ACC112 (cell line): ENCODE results near the gene NDUFAF8.

Experiments used
- H2AFZ ChIP-seq: fragments of 200-600 bp; sonication (generic); one replicate; pipeline ENCODE4 v1.6.0; 2017; ENCODE audit warnings: antibody characterized with exemption, low read length; ENCODE audit not compliant: unreplicated experiment
- H3K27ac ChIP-seq: fragments of 200-600 bp; sonication (generic); 2 replicates; pipeline ENCODE4 v1.5.1; 2014; ENCODE audit warnings: low read depth, mild to moderate bottlenecking, antibody characterized with exemption, low read length, moderate library complexity
- H3K27me3 ChIP-seq: fragments of 200-600 bp; sonication (generic); 2 replicates; pipeline ENCODE4 v1.6.1; 2014; ENCODE audit warnings: mild to moderate bottlenecking, antibody characterized with exemption, low read length, moderate library complexity, mixed read lengths; ENCODE audit not compliant: insufficient read depth
- H3K36me3 ChIP-seq: fragments of 200-600 bp; sonication (generic); 2 replicates; pipeline ENCODE4 v1.6.1; 2016; ENCODE audit warnings: mild to moderate bottlenecking, antibody characterized with exemption, low read length, moderate library complexity, mixed read lengths; ENCODE audit not compliant: insufficient read depth
- H3K4me1 ChIP-seq: fragments of 200-600 bp; sonication (generic); one replicate; pipeline ENCODE4 v1.6.1; 2016; ENCODE audit warnings: low read length, mixed read lengths; ENCODE audit not compliant: insufficient read depth, unreplicated experiment, control insufficient read depth
- H3K4me3 ChIP-seq: fragments of 200-600 bp; sonication (generic); 2 replicates; pipeline ENCODE4 v1.5.1; 2014; ENCODE audit warnings: mild to moderate bottlenecking, low read depth, low read length
- H3K79me2 ChIP-seq: fragments of 200-600 bp; sonication (generic); one replicate; pipeline ENCODE4 v1.6.0; 2016; ENCODE audit warnings: low read length; ENCODE audit not compliant: control insufficient read depth, unreplicated experiment, insufficient read depth

Gene NDUFAF8

GRCh38 chr17:81238815-81239713, at the start of gene NDUFAF8, which contains the start of gene TEPSIN:
Gene NDUFAF8, plus strand, starts transcription at chr17:81239318. Its CDS starts 46 bp downstream, at chr17:81239364.
Gene TEPSIN, minus strand, starts transcription at chr17:81239055. Its CDS starts 22 bp downstream, at chr17:81239033.
- peaks cover 8% of the 10 kb centered on the region for H3K4me1 ChIP-seq
- H3K27me3 ChIP-seq, result no peaks in the 10 kb centered on the region
- H3K27ac ChIP-seq, result peak within 1 kb of the TSS; percentile 26; the same call in 1 of the 2 replicates
- H2AFZ ChIP-seq, result peak within 1 kb of the TSS; percentile 78
- H3K79me2 ChIP-seq, result peaks cover 47% of the 10 kb centered on the region
- H3K36me3 ChIP-seq, result peaks cover 3% of the 10 kb centered on the region; the same call in 1 of the 2 replicates
- H3K4me3 ChIP-seq, result peak within 1 kb of the TSS; percentile 94

GRCh38 chr17:81189670-81190530, 49.2 kb upstream of the NDUFAF8 start:
- Histone ChIP-seq H3K4me1 (no peaks in the 10 kb centered on the region), H3K4me3 (no peak overlapping the region), H2AFZ (no peak overlapping the region), H3K27me3 (no peaks in the 10 kb centered on the region), H3K36me3 (no peaks in the 10 kb centered on the region), H3K79me2 (no peaks in the 10 kb centered on the region), H3K27ac (no peak overlapping the region)

- H3K36me3 ChIP-seq, result no peaks in the 10 kb centered on the region
- H3K27me3 ChIP-seq, result no peaks in the 10 kb centered on the region
- H2AFZ ChIP-seq, result no peak overlapping the region
- no peak overlapping the region for H3K27ac ChIP-seq
- H3K79me2 ChIP-seq, result no peaks in the 10 kb centered on the region
- no peaks in the 10 kb centered on the region for H3K4me1 ChIP-seq
- no peak overlapping the region for H3K4me3 ChIP-seq
These were observed 48.5 kb upstream of the NDUFAF8 start for GRCh38 chr17:81190591-81190990.

GRCh38 chr17:81191116-81191515, 48.0 kb upstream of the NDUFAF8 start:
- no peaks in the 10 kb centered on the region for H3K4me1 ChIP-seq
- no peak overlapping the region for H2AFZ ChIP-seq
- no peaks in the 10 kb centered on the region for H3K27me3 ChIP-seq
- no peaks in the 10 kb centered on the region for H3K79me2 ChIP-seq
- no peaks in the 10 kb centered on the region for H3K36me3 ChIP-seq
- H3K4me3 ChIP-seq, result no peak overlapping the region
- no peak overlapping the region for H3K27ac ChIP-seq

GRCh38 chr17:81191646-81192045, 47.5 kb upstream of the NDUFAF8 start:
- no peaks in the 10 kb centered on the region for H3K36me3 ChIP-seq
- no peak overlapping the region for H3K4me3 ChIP-seq
- H3K4me1 ChIP-seq, result no peaks in the 10 kb centered on the region
- no peak overlapping the region for H2AFZ ChIP-seq
- H3K79me2 ChIP-seq, result no peaks in the 10 kb centered on the region
- no peak overlapping the region for H3K27ac ChIP-seq
- H3K27me3 ChIP-seq, result no peaks in the 10 kb centered on the region

GRCh38 chr17:81192386-81193050, 46.6 kb upstream of the NDUFAF8 start:
- Histone ChIP-seq H3K36me3 (no peaks in the 10 kb centered on the region), H3K4me3 (no peak overlapping the region), H3K27ac (no peak overlapping the region), H3K27me3 (no peaks in the 10 kb centered on the region), H3K4me1 (no peaks in the 10 kb centered on the region), H3K79me2 (no peaks in the 10 kb centered on the region), H2AFZ (no peak overlapping the region)

GRCh38 chr17:81193051-81193410, 46.1 kb upstream of the NDUFAF8 start:
- Histone ChIP-seq H3K27me3 (no peaks in the 10 kb centered on the region), H3K4me1 (no peaks in the 10 kb centered on the region), H2AFZ (no peak overlapping the region), H3K36me3 (no peaks in the 10 kb centered on the region), H3K27ac (no peak overlapping the region), H3K4me3 (no peak overlapping the region), H3K79me2 (no peaks in the 10 kb centered on the region)

GRCh38 chr17:81193470-81194224, 45.5 kb upstream of the NDUFAF8 start:
- no peaks in the 10 kb centered on the region for H3K79me2 ChIP-seq
- no peaks in the 10 kb centered on the region for H3K4me1 ChIP-seq
- no peak overlapping the region for H2AFZ ChIP-seq
- no peaks in the 10 kb centered on the region for H3K36me3 ChIP-seq
- no peak overlapping the region for H3K27ac ChIP-seq
- H3K4me3 ChIP-seq, result no peak overlapping the region
- no peaks in the 10 kb centered on the region for H3K27me3 ChIP-seq

GRCh38 chr17:81194225-81194760, 44.8 kb upstream of the NDUFAF8 start:
- Histone ChIP-seq H3K79me2 (no peaks in the 10 kb centered on the region), H3K4me3 (no peak overlapping the region), H3K27me3 (no peaks in the 10 kb centered on the region), H2AFZ (no peak overlapping the region), H3K4me1 (no peaks in the 10 kb centered on the region), H3K27ac (no peak overlapping the region), H3K36me3 (no peaks in the 10 kb centered on the region)
